Measurements from ENCODE around the gene HS2ST1. TPM values are rescaled to one million over a fixed set of nuclear protein-coding genes. Genes with fewer than 3 reads are reported as not detected.
A peak's percentile ranks its signal among the peaks of the same experiment; 100 is the strongest.

The HS2ST1 gene
- total RNA-seq, 2 donors from 2014 or later = 6.5 to 10.4 TPM

DNA sequence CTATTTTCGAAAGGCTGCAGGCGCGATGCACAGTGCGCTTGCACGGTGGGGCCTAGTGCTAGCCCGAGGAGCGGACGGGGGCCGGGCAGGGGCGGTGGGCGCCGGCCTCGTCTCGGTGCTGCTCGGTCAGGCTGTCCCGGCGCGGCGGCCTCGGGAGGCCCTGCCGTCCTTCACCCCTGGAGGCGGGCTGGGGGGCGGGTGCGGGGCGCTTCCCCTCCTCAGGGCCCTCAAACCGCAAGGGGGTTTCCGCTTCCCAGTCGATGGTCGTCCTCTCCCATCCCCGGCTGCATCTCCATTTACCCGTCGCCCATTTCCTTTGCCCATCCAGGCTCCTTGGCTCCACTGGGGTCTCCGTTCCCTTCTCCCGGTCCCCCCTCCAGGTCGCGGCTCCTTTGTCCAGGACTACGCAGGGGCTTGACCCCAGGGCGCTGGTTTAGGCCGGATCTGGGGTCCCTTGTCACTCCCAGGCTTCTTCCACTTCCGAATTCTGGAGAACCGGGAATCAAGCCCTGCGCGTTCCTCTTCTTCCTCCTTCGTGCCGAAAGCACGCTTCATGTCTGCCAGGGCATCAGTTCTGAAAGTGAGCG is 217.9 kb downstream of the HS2ST1 start:
- H3K9me3 ChIP-seq = no peaks in the 10 kb centered on the region
- H3K27me3 ChIP-seq (replicated peaks; ENCODE audit: insufficient read depth) = no peaks in the 10 kb centered on the region
- H3K36me3 ChIP-seq = no peaks in the 10 kb centered on the region
- H3K4me1 ChIP-seq (ENCODE audit: control insufficient read depth in 1 of 2, low read depth in 2 of 2) = peaks cover 0 to 7% of the 10 kb centered on the region in 2 donors
- H3K4me3 ChIP-seq = peak overlapping the region; percentile 67
- no peak for ATAC-seq (ENCODE audit: insufficient number of reproducible peaks, low FRiP score, low read depth)
- no peak for DNase-seq (ENCODE audit: low spot score)
- TF ChIP-seq, protein P1, sequence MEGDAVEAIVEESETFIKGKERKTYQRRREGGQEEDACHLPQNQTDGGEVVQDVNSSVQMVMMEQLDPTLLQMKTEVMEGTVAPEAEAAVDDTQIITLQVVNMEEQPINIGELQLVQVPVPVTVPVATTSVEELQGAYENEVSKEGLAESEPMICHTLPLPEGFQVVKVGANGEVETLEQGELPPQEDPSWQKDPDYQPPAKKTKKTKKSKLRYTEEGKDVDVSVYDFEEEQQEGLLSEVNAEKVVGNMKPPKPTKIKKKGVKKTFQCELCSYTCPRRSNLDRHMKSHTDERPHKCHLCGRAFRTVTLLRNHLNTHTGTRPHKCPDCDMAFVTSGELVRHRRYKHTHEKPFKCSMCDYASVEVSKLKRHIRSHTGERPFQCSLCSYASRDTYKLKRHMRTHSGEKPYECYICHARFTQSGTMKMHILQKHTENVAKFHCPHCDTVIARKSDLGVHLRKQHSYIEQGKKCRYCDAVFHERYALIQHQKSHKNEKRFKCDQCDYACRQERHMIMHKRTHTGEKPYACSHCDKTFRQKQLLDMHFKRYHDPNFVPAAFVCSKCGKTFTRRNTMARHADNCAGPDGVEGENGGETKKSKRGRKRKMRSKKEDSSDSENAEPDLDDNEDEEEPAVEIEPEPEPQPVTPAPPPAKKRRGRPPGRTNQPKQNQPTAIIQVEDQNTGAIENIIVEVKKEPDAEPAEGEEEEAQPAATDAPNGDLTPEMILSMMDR (IDR thresholded peaks at IDR 0.05) = no peak
- peak overlapping the region; percentile 15 to 56 for H3K27ac ChIP-seq

DNA sequence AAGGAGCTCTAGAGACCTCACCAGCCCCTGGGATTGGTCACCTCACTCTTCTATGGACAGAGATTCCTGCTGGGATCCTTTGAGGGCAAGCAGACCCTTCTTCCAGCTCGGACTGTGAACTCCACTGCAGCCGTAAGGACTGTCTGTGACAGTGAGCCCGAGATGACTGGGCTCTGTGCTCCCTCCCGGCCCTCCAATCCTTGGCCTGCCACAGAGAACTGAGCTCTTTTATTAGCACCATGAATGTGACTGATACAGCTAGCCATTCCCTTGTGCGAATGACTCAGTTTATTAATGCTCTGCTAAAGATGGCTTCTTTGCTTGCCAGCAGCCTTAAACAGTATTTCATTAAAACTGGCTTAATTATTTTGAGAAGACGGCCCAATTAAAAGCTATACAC is 219.6 kb downstream of the HS2ST1 start:
- Histone ChIP-seq H3K27ac (no peak overlapping the region), H3K36me3 (no peaks in the 10 kb centered on the region), H3K9me3 (no peaks in the 10 kb centered on the region), H3K4me3 (no peak overlapping the region), H3K27me3 (replicated peaks; ENCODE audit: insufficient read depth) (no peaks in the 10 kb centered on the region), H3K4me1 (ENCODE audit: control insufficient read depth in 1 of 2, low read depth in 2 of 2) (peaks cover 0 to 7% of the 10 kb centered on the region in 2 donors)
- ATAC-seq (ENCODE audit: insufficient number of reproducible peaks, low FRiP score, low read depth) (no peak), DNase-seq (ENCODE audit: low spot score) (no peak)
- TF ChIP-seq, protein P1 (IDR thresholded peaks at IDR 0.05) = no peak

DNA sequence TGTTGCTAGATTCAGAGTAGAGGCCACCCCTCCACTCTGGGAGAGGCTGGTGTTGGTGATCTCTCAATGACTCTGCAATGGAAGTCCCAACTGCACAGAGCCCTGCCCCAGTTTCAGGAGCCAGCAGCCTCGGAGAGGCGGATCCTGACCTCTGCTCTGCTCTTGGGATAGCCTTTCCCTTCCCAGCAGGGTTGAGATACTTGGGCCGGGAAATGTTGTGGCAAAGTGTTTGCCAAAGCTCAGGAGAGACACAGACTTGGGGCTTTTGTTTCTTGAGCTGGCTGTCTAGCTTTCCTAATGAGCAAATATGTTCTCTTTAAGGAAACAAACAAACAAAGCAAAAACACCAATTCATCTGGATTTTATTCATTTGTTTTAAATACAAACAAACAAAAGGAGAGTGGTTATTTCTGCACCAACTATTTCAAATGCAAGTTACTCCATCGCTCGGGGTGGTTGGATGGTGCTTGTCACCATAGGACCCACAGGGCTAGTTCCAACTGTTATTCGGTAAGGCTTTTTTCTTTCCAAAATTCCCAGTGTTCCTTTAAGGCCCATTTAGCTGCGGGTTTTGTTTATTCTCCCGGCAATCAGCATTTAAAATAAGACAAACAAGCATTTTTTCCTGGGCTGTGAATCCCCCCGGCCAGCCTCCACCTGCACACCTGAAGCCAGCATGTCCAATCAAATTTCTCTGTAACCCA is 220.3 kb downstream of the HS2ST1 start:
- Histone ChIP-seq H3K27me3 (replicated peaks; ENCODE audit: insufficient read depth) (no peaks in the 10 kb centered on the region), H3K9me3 (no peaks in the 10 kb centered on the region), H3K4me3 (no peak overlapping the region), H3K27ac (no peak overlapping the region), H3K36me3 (no peaks in the 10 kb centered on the region), H3K4me1 (ENCODE audit: control insufficient read depth in 1 of 2, low read depth in 2 of 2) (peaks cover 0 to 7% of the 10 kb centered on the region in 2 donors)
- no peak for DNase-seq (ENCODE audit: low spot score)
- ATAC-seq (ENCODE audit: insufficient number of reproducible peaks, low FRiP score, low read depth) = no peak
- TF ChIP-seq, protein P1 (IDR thresholded peaks at IDR 0.05) = no peak

DNA sequence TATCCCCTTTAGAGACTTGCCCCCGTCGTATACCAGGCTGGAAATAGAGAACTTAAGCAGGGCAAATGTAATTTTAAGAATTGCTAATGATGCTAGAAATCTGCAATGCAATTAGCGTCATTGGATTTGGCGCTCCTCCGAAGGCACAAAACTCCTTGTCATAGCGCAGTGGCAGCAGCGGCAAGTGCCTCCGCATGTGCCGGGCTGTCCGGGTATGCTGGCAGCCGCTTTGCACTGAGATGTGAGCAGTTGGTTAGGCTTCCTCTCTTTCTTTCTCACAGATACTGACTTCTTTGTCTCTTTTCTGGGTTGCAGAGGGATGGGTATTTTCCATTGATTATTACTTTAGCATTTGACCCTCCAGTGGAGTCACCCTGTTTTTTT is 220.9 kb downstream of the HS2ST1 start:
- Histone ChIP-seq H3K4me1 (ENCODE audit: control insufficient read depth in 1 of 2, low read depth in 2 of 2) (peaks cover 0 to 7% of the 10 kb centered on the region in 2 donors), H3K9me3 (no peaks in the 10 kb centered on the region), H3K27ac (no peak overlapping the region), H3K36me3 (no peaks in the 10 kb centered on the region), H3K27me3 (replicated peaks; ENCODE audit: insufficient read depth) (no peaks in the 10 kb centered on the region), H3K4me3 (no peak overlapping the region)
- TF ChIP-seq, protein P1 (IDR thresholded peaks at IDR 0.05) = no peak
- DNase-seq (ENCODE audit: low spot score) (no peak), ATAC-seq (ENCODE audit: insufficient number of reproducible peaks, low FRiP score, low read depth) (no peak)

DNA sequence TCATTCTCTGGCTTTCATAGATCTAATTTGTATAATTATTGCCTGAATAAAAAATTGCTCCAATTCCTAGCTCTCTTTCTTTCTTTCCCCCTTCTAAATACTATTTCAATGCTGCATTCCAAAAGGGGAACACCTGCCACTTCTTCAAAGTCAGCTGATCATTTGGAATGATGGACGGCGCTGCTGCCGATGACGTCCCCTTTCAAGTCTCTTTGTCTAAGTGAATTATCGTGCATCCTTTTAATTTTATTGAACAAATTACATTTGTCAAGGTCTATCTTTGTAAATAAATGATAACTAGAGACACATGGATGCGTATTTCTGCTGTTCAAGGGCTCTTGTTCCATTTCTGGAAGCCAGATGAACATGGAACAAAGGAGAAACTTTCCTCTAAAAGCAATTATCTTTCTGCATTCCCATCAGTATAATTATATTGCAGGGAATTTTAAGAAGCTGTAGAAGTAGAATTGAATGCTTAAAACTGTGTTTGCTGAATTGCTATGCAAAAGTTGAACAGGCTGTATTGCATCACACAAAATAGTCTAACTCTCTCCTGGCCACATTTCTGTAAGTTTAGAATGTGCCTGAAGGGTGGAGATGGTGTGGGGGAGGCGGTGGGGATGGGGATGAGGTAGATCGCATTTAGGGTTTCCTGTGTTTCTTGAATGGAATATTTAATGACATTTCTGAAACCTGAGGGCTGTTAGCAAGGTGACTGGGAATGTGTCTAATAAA is 222.3 kb downstream of the HS2ST1 start:
- Histone ChIP-seq H3K27me3 (replicated peaks; ENCODE audit: insufficient read depth) (no peaks in the 10 kb centered on the region), H3K36me3 (no peaks in the 10 kb centered on the region), H3K9me3 (no peaks in the 10 kb centered on the region), H3K4me1 (ENCODE audit: control insufficient read depth in 1 of 2, low read depth in 2 of 2) (no peaks in the 10 kb centered on the region), H3K4me3 (no peak overlapping the region), H3K27ac (no peak overlapping the region)
- DNase-seq (ENCODE audit: low spot score) (no peak), ATAC-seq (ENCODE audit: insufficient number of reproducible peaks, low FRiP score, low read depth) (no peak)
- TF ChIP-seq, protein P1 (IDR thresholded peaks at IDR 0.05) = no peak

Data from thoracic aorta (tissue), 2 donors.